ENCODE data around the gene PCDHB12.
"Not testable (repeated sequence)": the region's sequence is repeated elsewhere in the genome, so short reads cannot be mapped to it uniquely, and the experiment has no call there.

- TF ChIP-seq CTCF (conservative IDR thresholded peaks at IDR 0.05 in 1 of 2, IDR thresholded peaks at IDR 0.05 in 1 of 2; ENCODE audit: extremely low read depth in 1 of 2, insufficient read depth in 1 of 2, low read depth in 1 of 2, low read length in 2 of 2); EZH2 (IDR thresholded peaks at IDR 0.05; ENCODE audit: borderline replicate concordance, low read length): not testable (repeated sequence)
Measured at GRCh38 chr5:141188682-141189081, 19.8 kb upstream of the PCDHB12 start.
